GM21367 (cell line): Measurements from ENCODE around the gene LRRC8E.
A peak's percentile ranks its signal among the peaks of the same experiment; 100 is the strongest.
"Not testable (repeated sequence)": the region's sequence is repeated elsewhere in the genome, so short reads cannot be mapped to it uniquely, and the experiment has no call there.

Source experiments
- ATAC-seq: cut with Tn5 transposase; IDR thresholded peaks from one replicate; pipeline ENCODE4 v1.9.1; 2021; ENCODE audit not compliant: unreplicated experiment

LRRC8E gene

GRCh38 chr19:7928741-7929701 is 40.7 kb downstream of the LRRC8E start:
- ATAC-seq = no peak

DNA sequence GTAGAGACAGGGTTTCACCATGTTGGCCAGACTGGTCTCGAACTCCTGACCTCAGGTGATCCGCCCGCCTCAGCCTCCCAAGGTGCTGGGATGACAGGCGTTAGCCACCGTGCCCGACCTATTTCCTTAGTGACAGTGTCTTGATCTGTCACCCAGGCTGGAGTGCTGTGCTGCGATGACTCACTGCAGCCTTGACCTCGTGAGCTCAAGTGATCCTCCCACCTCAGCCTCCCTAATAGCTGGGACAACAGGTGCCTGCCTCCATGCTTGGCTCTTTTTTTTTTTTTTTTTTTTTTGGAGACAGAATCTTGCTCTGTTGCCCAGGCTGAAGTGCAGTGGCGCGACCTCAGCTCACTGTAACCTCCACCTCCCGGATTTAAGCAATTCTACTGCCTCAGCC is 41.7 kb downstream of the LRRC8E start:
- ATAC-seq = not testable (repeated sequence)

DNA sequence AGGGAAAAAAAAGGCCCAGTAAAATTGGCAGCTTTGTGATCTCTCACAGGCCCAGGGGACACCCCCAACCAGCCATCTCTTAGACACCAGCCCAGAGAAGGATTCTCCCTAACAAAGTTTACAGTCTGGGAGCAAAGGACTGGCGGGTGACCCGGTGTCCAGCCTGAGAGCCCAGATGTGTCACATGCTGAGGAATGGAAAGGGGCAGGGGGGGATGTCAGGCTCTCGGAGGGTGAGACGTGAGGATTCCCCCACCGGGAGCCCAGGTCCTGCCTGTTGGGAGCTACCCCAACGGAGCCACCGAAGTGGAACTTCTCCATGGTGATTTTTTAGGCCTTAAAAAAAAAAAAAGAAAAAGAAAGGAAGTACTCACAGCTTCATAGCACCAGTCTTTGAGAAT is 42.5 kb downstream of the LRRC8E start:
- ATAC-seq = no peak

GRCh38 chr19:7931221-7932061 is 43.1 kb downstream of the LRRC8E start:
- ATAC-seq = no peak

GRCh38 chr19:7932276-7932929 is 44.1 kb downstream of the LRRC8E start:
- no peak for ATAC-seq

GRCh38 chr19:7932930-7933300 is 44.6 kb downstream of the LRRC8E start:
- no peak for ATAC-seq

DNA sequence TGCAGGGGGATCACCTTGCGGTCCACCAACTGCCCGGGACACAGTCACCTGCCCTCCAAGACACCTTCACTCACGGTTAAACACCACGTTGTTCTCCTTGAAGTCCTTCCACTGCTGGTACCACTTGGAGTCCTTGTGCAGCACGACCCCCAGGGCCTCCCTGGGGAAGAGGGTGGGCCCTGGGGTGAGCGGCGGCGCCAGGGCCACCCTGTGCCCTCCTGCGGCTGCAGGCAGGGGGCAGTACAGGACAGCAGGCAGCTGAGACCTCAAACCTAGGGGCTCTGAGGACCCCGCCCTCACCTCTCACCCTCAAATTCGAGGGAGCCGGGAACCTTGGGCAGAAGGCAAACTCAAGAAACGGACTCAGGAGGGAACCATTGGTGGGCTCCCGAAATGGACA is 45.1 kb downstream of the LRRC8E start:
- no peak for ATAC-seq

- ATAC-seq = no peak
Measured at GRCh38 chr19:7933828-7934725, 45.8 kb downstream of the LRRC8E start.

- ATAC-seq = no peak
Measured at GRCh38 chr19:7934766-7935165, 46.5 kb downstream of the LRRC8E start.

DNA sequence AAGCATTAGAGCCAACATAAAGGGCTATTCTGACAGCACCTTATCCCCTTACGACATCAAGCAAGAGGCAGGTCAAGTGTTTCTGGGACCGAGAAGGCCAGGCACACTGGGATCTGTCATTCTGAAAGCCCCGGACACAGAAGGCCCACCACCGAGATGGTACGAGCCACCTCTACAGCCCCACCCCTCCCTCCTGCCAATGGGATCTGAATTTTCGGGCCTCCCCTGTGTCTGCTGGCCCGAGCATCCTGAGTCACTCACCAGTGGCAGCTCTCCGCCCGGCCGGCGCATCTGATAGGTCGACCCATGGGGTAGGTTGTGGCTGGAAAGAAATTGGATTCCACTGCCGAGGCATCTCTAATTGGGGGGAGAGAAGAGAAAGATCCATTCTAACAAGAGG is 52.5 kb downstream of the LRRC8E start:
- no peak for ATAC-seq

DNA sequence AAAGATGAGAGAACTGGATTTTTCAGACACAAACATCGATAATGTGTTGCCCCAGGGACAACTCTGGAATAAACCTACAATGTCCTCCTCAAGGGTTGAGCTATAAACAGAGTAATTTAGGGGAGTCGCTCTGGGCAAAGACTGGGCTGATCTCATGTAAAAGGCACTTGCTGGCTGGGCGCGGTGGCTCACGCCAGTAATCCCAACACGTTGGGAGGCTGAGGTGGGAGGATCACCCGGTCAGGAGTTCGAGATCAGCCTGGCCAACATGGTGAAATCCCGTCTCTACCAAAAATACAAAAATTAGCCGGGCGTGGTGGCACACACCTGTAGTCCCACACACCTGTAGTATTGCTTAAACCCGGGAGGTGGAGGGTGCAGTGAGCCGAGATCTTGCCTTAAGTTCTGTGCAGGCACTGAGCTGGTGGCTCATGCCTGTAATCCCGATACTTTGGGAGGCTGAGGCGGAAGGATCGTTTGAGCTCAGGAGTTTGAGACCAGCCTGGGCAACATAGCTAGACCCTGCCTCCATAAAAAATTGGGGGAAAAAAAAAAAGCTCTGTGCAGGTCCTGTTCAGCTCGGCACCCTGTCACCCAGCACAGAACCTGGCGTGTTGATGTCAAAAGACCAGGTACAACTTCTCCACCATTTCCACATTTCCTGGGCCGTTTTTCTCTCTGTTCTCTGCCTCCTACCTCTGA is 53.7 kb downstream of the LRRC8E start:
- ATAC-seq = no peak

GRCh38 chr19:7942981-7943443 is 54.7 kb downstream of the LRRC8E start:
- ATAC-seq = peak; percentile 1

GRCh38 chr19:7943444-7944176 is 55.3 kb downstream of the LRRC8E start, which contains the start of gene TIMM44:
Gene TIMM44, minus strand, starts transcription at chr19:7943666. Its CDS starts 15 bp downstream, at chr19:7943651.
- ATAC-seq = peak; percentile 87

DNA sequence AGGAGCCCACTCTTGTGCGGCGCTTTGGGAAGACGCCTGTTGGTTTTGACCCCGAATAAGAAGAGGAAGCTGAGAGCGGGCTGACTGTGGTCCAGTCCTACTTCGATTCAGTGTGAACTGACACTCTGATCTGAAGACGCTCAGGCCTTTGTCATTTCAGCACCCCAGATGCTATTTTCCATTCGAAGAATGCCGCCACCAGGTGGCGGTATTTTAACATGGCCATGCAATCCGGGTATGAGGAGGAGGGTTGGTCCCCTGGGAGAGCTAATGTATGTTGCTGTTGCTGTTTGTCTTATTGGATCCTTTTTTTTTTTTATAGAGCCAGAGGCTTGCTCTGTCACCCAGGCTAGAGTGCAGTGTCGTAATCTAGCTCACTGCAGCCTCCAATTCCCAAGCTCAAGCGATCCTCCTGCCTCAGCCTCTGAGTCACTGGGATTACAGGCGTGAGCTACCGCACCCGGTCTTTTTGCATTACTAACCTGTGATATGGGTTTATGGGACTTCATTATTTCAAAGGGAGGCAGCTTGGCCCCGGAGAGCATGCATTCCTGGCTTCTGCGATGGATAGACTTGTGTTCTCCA is 56.0 kb downstream of the LRRC8E start:
- ATAC-seq = peak; percentile 22

- no peak for ATAC-seq
Measured at GRCh38 chr19:7947939-7948338, 59.6 kb downstream of the LRRC8E start.
